Panc1 (cell line): ENCODE measurements around the gene PNRC1. TPM values are rescaled to one million over a fixed set of nuclear protein-coding genes. Genes with fewer than 3 reads are reported as not detected.

Experiments
- ATAC-seq: fragments of 200-7000 bp; cut with Tn5 transposase; 2 replicates; pipeline ENCODE4 v1.9.1; 2020; ENCODE audit warnings: mild to moderate bottlenecking, moderate library complexity
- BruUV-seq: library from RNA; stranded (reverse); fragments of 400-500 nt; replicated peaks from 2 replicates; lab custom pipeline; 2021; lab: Mats Ljungman, UMichigan
- CTCF ChIA-PET: fragments of 300-600 bp; sonication (Branson Sonifier 250); formaldehyde crosslinking; loops from one replicate; lab custom pipeline; 2022; ENCODE audit warnings: antibody characterized with exemption; lab: Charles Lee
- POLR2A ChIA-PET: fragments of 300-600 bp; sonication (Branson Sonifier 250); formaldehyde crosslinking; loops from one replicate; lab custom pipeline; 2022; ENCODE audit warnings: antibody characterized with exemption; lab: Charles Lee
- DNase-seq: peaks from one replicate; pipeline ENCODE4 v3.0.0-alpha.2; 2010; ENCODE audit warnings: low read depth, low spot score
- H3K27ac ChIP-seq: 2 replicates; pipeline ENCODE4 v1.5.1; 2011; ENCODE audit warnings: mild to moderate bottlenecking, low read length, inconsistent platforms
- H3K27me3 ChIP-seq: fragments of 200-500 bp; sonication (Bioruptor generic); 2 replicates; pipeline ENCODE4 v1.6.0; 2014; ENCODE audit warnings: low read length, inconsistent platforms; ENCODE audit not compliant: control insufficient read depth, insufficient read depth
- H3K36me3 ChIP-seq: fragments of 200-500 bp; sonication (Bioruptor generic); 2 replicates; pipeline ENCODE4 v1.5.1; 2014; ENCODE audit warnings: inconsistent platforms, mild to moderate bottlenecking, low read length, moderate library complexity; ENCODE audit not compliant: control insufficient read depth, insufficient read depth
- H3K4me1 ChIP-seq: 2 replicates; pipeline ENCODE4 v1.5.1; 2011; ENCODE audit warnings: inconsistent platforms, mild to moderate bottlenecking, low read length, moderate library complexity; ENCODE audit not compliant: control insufficient read depth, insufficient read depth
- H3K4me3 ChIP-seq, 2 experiments: 2 replicates each; pipeline ENCODE4 v1.5.1; 2011 to 2012; ENCODE audit warnings: low read depth in 2 of 2, low read length in 2 of 2, mild to moderate bottlenecking in 2 of 2, inconsistent platforms in 1 of 2, moderate library complexity in 1 of 2
- H3K9me3 ChIP-seq: fragments of 200-500 bp; sonication (Bioruptor generic); 2 replicates; pipeline ENCODE4 v1.5.1; 2014; ENCODE audit warnings: low read depth, mild to moderate bottlenecking, inconsistent platforms, low read length, moderate library complexity; ENCODE audit not compliant: control insufficient read depth, insufficient read depth
- POLR2AphosphoS5 ChIP-seq: IDR thresholded peaks from 2 replicates; pipeline ENCODE4 v1.6.1; 2012; ENCODE audit warnings: mild to moderate bottlenecking, low read depth, low read length, moderate library complexity
- SIN3A ChIP-seq: IDR thresholded peaks from 2 replicates; pipeline ENCODE4 v1.6.1; 2012; ENCODE audit warnings: low read depth, mild to moderate bottlenecking, low read length, moderate library complexity, borderline replicate concordance; ENCODE audit not compliant: insufficient read depth
- TCF7L2 ChIP-seq: IDR thresholded peaks from 2 replicates; pipeline ENCODE4 v1.6.1; 2011; ENCODE audit warnings: mild to moderate bottlenecking, low read depth, low read length, inconsistent platforms
- in situ Hi-C: cut with HindIII; loops from 2 replicates; pipeline ENCODE4 v1.10.0; 2016; ENCODE audit warnings: low sequenced_read_pairs, low pct_unique_long_range_greater_than_20kb
- intact Hi-C: fragments of 100-400 bp; cut with micrococcal nuclease; formaldehyde crosslinking; loops from one replicate; pipeline ENCODE4 v1.10.0; 2022; ENCODE audit not compliant: unreplicated experiment
- total RNA-seq: library from RNA; stranded (reverse); gene quantifications from one replicate; pipeline ENCODE4 v1.2.1, GENCODE V29; 2021; ENCODE audit not compliant: unreplicated experiment
- TF ChIP-seq, protein P1 (sequence below), 2 experiments: IDR thresholded peaks; 2 replicates each; pipeline ENCODE4 v1.6.1; 2011 to 2012; ENCODE audit warnings: low read depth in 2 of 2, control low read depth in 1 of 2, low read length in 1 of 2, mild to moderate bottlenecking in 1 of 2, moderate library complexity in 1 of 2; ENCODE audit not compliant: insufficient read depth in 1 of 2
- TF ChIP-seq, protein P2 (sequence below): fragments of 450-650 bp; IDR thresholded peaks from 2 replicates; pipeline ENCODE4 v1.5.1; 2017; ENCODE audit warnings: mild to moderate bottlenecking

PNRC1 gene
- total RNA-seq, 1 experiment from 2014 or later, result 63.5 TPM

- no peak overlapping the region for H3K27ac ChIP-seq
- no peaks in the 10 kb centered on the region for H3K36me3 ChIP-seq
- no TSS peak for BruUV-seq
- DNase-seq (no peak), ATAC-seq (no peak)
- intact Hi-C loops, result no loop called here
- H3K9me3 ChIP-seq, result no peaks in the 10 kb centered on the region
- TF ChIP-seq, protein P1, sequence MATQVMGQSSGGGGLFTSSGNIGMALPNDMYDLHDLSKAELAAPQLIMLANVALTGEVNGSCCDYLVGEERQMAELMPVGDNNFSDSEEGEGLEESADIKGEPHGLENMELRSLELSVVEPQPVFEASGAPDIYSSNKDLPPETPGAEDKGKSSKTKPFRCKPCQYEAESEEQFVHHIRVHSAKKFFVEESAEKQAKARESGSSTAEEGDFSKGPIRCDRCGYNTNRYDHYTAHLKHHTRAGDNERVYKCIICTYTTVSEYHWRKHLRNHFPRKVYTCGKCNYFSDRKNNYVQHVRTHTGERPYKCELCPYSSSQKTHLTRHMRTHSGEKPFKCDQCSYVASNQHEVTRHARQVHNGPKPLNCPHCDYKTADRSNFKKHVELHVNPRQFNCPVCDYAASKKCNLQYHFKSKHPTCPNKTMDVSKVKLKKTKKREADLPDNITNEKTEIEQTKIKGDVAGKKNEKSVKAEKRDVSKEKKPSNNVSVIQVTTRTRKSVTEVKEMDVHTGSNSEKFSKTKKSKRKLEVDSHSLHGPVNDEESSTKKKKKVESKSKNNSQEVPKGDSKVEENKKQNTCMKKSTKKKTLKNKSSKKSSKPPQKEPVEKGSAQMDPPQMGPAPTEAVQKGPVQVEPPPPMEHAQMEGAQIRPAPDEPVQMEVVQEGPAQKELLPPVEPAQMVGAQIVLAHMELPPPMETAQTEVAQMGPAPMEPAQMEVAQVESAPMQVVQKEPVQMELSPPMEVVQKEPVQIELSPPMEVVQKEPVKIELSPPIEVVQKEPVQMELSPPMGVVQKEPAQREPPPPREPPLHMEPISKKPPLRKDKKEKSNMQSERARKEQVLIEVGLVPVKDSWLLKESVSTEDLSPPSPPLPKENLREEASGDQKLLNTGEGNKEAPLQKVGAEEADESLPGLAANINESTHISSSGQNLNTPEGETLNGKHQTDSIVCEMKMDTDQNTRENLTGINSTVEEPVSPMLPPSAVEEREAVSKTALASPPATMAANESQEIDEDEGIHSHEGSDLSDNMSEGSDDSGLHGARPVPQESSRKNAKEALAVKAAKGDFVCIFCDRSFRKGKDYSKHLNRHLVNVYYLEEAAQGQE (IDR thresholded peaks at IDR 0.05; ENCODE audit: insufficient read depth in 1 of 2, low read depth in 2 of 2, low read length in 1 of 2), result no peak
- TF ChIP-seq TCF7L2, result no peak
- TF ChIP-seq, protein P2, sequence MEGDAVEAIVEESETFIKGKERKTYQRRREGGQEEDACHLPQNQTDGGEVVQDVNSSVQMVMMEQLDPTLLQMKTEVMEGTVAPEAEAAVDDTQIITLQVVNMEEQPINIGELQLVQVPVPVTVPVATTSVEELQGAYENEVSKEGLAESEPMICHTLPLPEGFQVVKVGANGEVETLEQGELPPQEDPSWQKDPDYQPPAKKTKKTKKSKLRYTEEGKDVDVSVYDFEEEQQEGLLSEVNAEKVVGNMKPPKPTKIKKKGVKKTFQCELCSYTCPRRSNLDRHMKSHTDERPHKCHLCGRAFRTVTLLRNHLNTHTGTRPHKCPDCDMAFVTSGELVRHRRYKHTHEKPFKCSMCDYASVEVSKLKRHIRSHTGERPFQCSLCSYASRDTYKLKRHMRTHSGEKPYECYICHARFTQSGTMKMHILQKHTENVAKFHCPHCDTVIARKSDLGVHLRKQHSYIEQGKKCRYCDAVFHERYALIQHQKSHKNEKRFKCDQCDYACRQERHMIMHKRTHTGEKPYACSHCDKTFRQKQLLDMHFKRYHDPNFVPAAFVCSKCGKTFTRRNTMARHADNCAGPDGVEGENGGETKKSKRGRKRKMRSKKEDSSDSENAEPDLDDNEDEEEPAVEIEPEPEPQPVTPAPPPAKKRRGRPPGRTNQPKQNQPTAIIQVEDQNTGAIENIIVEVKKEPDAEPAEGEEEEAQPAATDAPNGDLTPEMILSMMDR, result no peak
- no peak for TF ChIP-seq SIN3A
- TF ChIP-seq POLR2AphosphoS5, result no peak
- ChIA-PET CTCF (no interaction called here), POLR2A (no interaction called here)
- no peaks in the 10 kb centered on the region for H3K27me3 ChIP-seq
- no peaks in the 10 kb centered on the region for H3K4me1 ChIP-seq
- H3K4me3 ChIP-seq, result no peak overlapping the region
- in situ Hi-C loops, result no loop called here
Observed at GRCh38 chr6:89066940-89067646, 13.5 kb upstream of the PNRC1 start.

DNA sequence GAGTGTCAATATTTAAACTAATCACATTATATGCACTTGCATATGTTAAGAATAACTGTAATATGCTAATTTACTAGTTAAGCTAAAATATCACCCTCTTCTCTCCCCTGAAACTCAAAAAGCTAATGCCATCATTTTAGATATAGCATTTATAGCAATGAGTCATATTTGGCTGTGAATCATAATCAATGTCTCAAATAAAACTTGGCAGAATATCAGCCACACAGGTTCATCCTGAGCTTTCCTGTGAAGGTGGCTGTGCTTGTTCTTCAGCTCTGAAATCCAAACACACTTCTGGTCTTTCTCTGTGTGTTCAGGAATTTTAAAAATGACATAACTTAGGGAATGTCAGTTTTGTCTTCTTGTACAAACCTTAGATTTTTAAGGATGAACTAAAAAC, 12.8 kb upstream of the PNRC1 start:
- ChIA-PET POLR2A (interaction anchor here (0.6 kb wide), 1 partner anchor 13 kb away, joined by 3 read pairs; the partner anchor contains the start of gene PNRC1), CTCF (no interaction called here)
- no peak for DNase-seq

More for the DNA sequence above, 12.8 kb upstream of the PNRC1 start:
- no peak for ATAC-seq
- Histone ChIP-seq H3K4me3 (no peak overlapping the region), H3K4me1 (no peaks in the 10 kb centered on the region), H3K9me3 (no peaks in the 10 kb centered on the region), H3K36me3 (no peaks in the 10 kb centered on the region), H3K27ac (no peak overlapping the region), H3K27me3 (no peaks in the 10 kb centered on the region)
- intact Hi-C loops (no loop called here), in situ Hi-C loops (no loop called here)
- TF ChIP-seq TCF7L2 (no peak), POLR2AphosphoS5 (no peak), SIN3A (no peak)
- TF ChIP-seq, protein P1 (IDR thresholded peaks at IDR 0.05; ENCODE audit: insufficient read depth in 1 of 2, low read depth in 2 of 2, low read length in 1 of 2), result no peak
- TF ChIP-seq, protein P2, result no peak
- BruUV-seq, result no TSS peak
